Measurements from ENCODE around the gene DENND1A. TPM values are rescaled to one million over a fixed set of nuclear protein-coding genes. Genes with fewer than 3 reads are reported as not detected.
A peak's percentile ranks its signal among the peaks of the same experiment; 100 is the strongest.

The DENND1A gene
- total RNA-seq, 1 donor from 2014 or later: 12.7 TPM

GRCh38 chr9:123678038-123678877 lies 251.7 kb downstream of the DENND1A start:
- FAIRE-seq (no peak), DNase-seq (ENCODE audit: low read depth) (peak; percentile 15)
- Mint-ChIP-seq H3K9me3 (ENCODE audit: unreplicated experiment) (peaks cover 10% of the 10 kb centered on the region), H3K4me1 (ENCODE audit: low read depth, unreplicated experiment) (peaks cover 2% of the 10 kb centered on the region), H3K4me3 (ENCODE audit: unreplicated experiment) (no peak overlapping the region), H3K27ac (ENCODE audit: unreplicated experiment) (no peak overlapping the region), H3K36me3 (ENCODE audit: low read depth, unreplicated experiment) (peaks cover 9% of the 10 kb centered on the region), H3K27me3 (ENCODE audit: low read depth, unreplicated experiment) (peaks cover 2% of the 10 kb centered on the region)
- Histone ChIP-seq H4K20me1 (ENCODE audit: insufficient read depth, low read length) (no peaks in the 10 kb centered on the region), H3K36me3 (ENCODE audit: insufficient read depth, low read length) (no peaks in the 10 kb centered on the region), H3K27ac (ENCODE audit: low read depth, low read length) (no peak overlapping the region), H3K9me3 (ENCODE audit: insufficient read depth, low read depth, low read length) (no peaks in the 10 kb centered on the region), H2AFZ (ENCODE audit: low read depth, low read length) (no peak overlapping the region), H3K4me3 (ENCODE audit: insufficient read depth, low read depth, low read length) (no peak overlapping the region), H3K4me2 (ENCODE audit: low read length) (no peak overlapping the region), H3K9ac (ENCODE audit: low read length) (no peak overlapping the region), H3K27me3 (ENCODE audit: insufficient read depth, low read length) (no peaks in the 10 kb centered on the region), H3K4me1 (ENCODE audit: insufficient read depth, low read length) (no peaks in the 10 kb centered on the region), H3K79me2 (ENCODE audit: insufficient read depth, low read length) (no peaks in the 10 kb centered on the region)
- TF ChIP-seq EZH2 (IDR thresholded peaks at IDR 0.05; ENCODE audit: insufficient read depth, low read length) (no peak), CTCF (IDR thresholded peaks at IDR 0.05; ENCODE audit: insufficient read depth, low read depth, low read length) (no peak)

- peaks cover 8% of the 10 kb centered on the region for H3K36me3 Mint-ChIP-seq (ENCODE audit: low read depth, unreplicated experiment)
- H3K27me3 ChIP-seq (ENCODE audit: insufficient read depth, low read length): no peaks in the 10 kb centered on the region
- H3K4me3 ChIP-seq (ENCODE audit: insufficient read depth, low read depth, low read length): no peak overlapping the region
- FAIRE-seq (no peak), DNase-seq (ENCODE audit: low read depth) (no peak)
- no peaks in the 10 kb centered on the region for H3K4me1 ChIP-seq (ENCODE audit: insufficient read depth, low read length)
- H3K9ac ChIP-seq (ENCODE audit: low read length): no peak overlapping the region
- H3K27me3 Mint-ChIP-seq (ENCODE audit: low read depth, unreplicated experiment): peaks cover 2% of the 10 kb centered on the region
- no peaks in the 10 kb centered on the region for H3K4me1 Mint-ChIP-seq (ENCODE audit: low read depth, unreplicated experiment)
- no peak for TF ChIP-seq EZH2 (IDR thresholded peaks at IDR 0.05; ENCODE audit: insufficient read depth, low read length)
- TF ChIP-seq CTCF (IDR thresholded peaks at IDR 0.05; ENCODE audit: insufficient read depth, low read depth, low read length): no peak
- no peak overlapping the region for H2AFZ ChIP-seq (ENCODE audit: low read depth, low read length)
- H3K36me3 ChIP-seq (ENCODE audit: insufficient read depth, low read length): no peaks in the 10 kb centered on the region
- H3K27ac Mint-ChIP-seq (ENCODE audit: unreplicated experiment): no peak overlapping the region
- no peaks in the 10 kb centered on the region for H3K79me2 ChIP-seq (ENCODE audit: insufficient read depth, low read length)
- H3K27ac ChIP-seq (ENCODE audit: low read depth, low read length): no peak overlapping the region
- H3K9me3 Mint-ChIP-seq (ENCODE audit: unreplicated experiment): peaks cover 13% of the 10 kb centered on the region
- H3K4me3 Mint-ChIP-seq (ENCODE audit: unreplicated experiment): no peak overlapping the region
- no peaks in the 10 kb centered on the region for H4K20me1 ChIP-seq (ENCODE audit: insufficient read depth, low read length)
- H3K9me3 ChIP-seq (ENCODE audit: insufficient read depth, low read depth, low read length): no peaks in the 10 kb centered on the region
- H3K4me2 ChIP-seq (ENCODE audit: low read length): no peak overlapping the region
Measured at GRCh38 chr9:123676869-123677268, 253.1 kb downstream of the DENND1A start.

GRCh38 chr9:123669346-123669745 lies 260.6 kb downstream of the DENND1A start:
- Histone ChIP-seq H3K79me2 (ENCODE audit: insufficient read depth, low read length) (no peaks in the 10 kb centered on the region), H3K36me3 (ENCODE audit: insufficient read depth, low read length) (no peaks in the 10 kb centered on the region), H3K9ac (ENCODE audit: low read length) (no peak overlapping the region), H3K27me3 (ENCODE audit: insufficient read depth, low read length) (no peaks in the 10 kb centered on the region), H4K20me1 (ENCODE audit: insufficient read depth, low read length) (no peaks in the 10 kb centered on the region), H3K9me3 (ENCODE audit: insufficient read depth, low read depth, low read length) (no peaks in the 10 kb centered on the region), H3K4me2 (ENCODE audit: low read length) (no peak overlapping the region), H3K27ac (ENCODE audit: low read depth, low read length) (no peak overlapping the region), H3K4me3 (ENCODE audit: insufficient read depth, low read depth, low read length) (no peak overlapping the region), H2AFZ (ENCODE audit: low read depth, low read length) (no peak overlapping the region), H3K4me1 (ENCODE audit: insufficient read depth, low read length) (no peaks in the 10 kb centered on the region)
- Mint-ChIP-seq H3K4me1 (ENCODE audit: low read depth, unreplicated experiment) (no peaks in the 10 kb centered on the region), H3K27me3 (ENCODE audit: low read depth, unreplicated experiment) (no peaks in the 10 kb centered on the region), H3K27ac (ENCODE audit: unreplicated experiment) (no peak overlapping the region), H3K4me3 (ENCODE audit: unreplicated experiment) (no peak overlapping the region), H3K9me3 (ENCODE audit: unreplicated experiment) (peaks cover 18% of the 10 kb centered on the region), H3K36me3 (ENCODE audit: low read depth, unreplicated experiment) (peaks cover 15% of the 10 kb centered on the region)
- DNase-seq (ENCODE audit: low read depth) (no peak), FAIRE-seq (no peak)
- TF ChIP-seq CTCF (IDR thresholded peaks at IDR 0.05; ENCODE audit: insufficient read depth, low read depth, low read length) (no peak), EZH2 (IDR thresholded peaks at IDR 0.05; ENCODE audit: insufficient read depth, low read length) (no peak)

All from astrocyte (in vitro differentiated cells and primary cell).